NT2/D1 (cell line): Measurements from ENCODE around the gene INKA2.

Experiments used
- SUZ12 ChIP-seq: IDR thresholded peaks from 2 replicates; pipeline ENCODE4 v1.6.1; 2011; ENCODE audit not compliant: insufficient read length, insufficient read depth; ENCODE audit errors: extremely low read depth
- YY1 ChIP-seq: IDR thresholded peaks from 2 replicates; pipeline ENCODE4 v1.6.1; 2011; ENCODE audit not compliant: insufficient read length, insufficient read depth

DNA sequence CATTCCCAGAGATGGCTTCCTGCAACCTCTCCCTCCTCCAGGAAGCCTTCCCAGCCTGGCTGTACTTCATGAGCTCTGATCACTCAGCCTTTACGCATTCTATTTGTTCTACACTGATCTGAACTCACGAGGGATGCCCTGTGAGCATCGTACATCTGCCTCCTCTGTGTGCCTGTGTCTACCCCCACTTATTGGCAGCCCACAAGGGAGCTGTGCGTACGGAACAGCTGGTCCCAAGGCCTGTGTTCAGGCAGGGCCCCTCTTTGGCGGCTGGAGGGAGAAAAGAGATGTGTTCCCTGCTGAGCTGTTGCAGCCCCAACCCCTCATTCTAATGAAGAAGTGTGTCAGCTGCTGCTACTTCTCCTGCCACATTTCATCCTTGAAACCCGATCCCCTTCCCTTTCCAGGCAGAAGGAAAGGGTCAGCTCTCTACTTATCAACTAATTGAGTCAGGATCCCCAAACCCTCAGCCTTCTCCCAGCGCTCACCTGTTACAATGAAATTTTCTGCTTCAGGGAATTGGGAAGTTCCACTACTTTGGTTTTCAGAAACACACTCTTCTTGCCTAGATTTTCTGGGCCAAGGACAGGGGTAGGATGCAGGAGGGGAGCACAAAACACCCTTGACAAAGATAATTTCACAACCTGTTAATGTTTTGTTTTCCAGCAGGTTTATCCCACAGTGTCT is 3.2 kb downstream of the INKA2 start:
- TF ChIP-seq YY1: no peak
- no peak for TF ChIP-seq SUZ12
